8988T (cell line): ENCODE data around the gene TSPAN9.

ENCODE experiments used
- DNase-seq: peaks from one replicate; pipeline ENCODE4 v3.0.0; 2011

Gene TSPAN9

GRCh38 chr12:3128498-3129293 is 51.5 kb downstream of the TSPAN9 start:
- no peak for DNase-seq

GRCh38 chr12:3129301-3130056 is 52.3 kb downstream of the TSPAN9 start:
- no peak for DNase-seq

GRCh38 chr12:3130057-3130830 is 53.1 kb downstream of the TSPAN9 start:
- DNase-seq: no peak

GRCh38 chr12:3131129-3131528 is 54.0 kb downstream of the TSPAN9 start:
- DNase-seq: no peak

- DNase-seq: no peak
Observed at GRCh38 chr12:3132636-3133404, 55.6 kb downstream of the TSPAN9 start.

GRCh38 chr12:3133405-3133783 is 56.2 kb downstream of the TSPAN9 start:
- DNase-seq: no peak

GRCh38 chr12:3134126-3134525 is 56.9 kb downstream of the TSPAN9 start:
- no peak for DNase-seq

GRCh38 chr12:3134526-3135135 is 57.5 kb downstream of the TSPAN9 start:
- no peak for DNase-seq

GRCh38 chr12:3135522-3136461 is 58.6 kb downstream of the TSPAN9 start:
- DNase-seq: peak; percentile 63

- no peak for DNase-seq
Observed at GRCh38 chr12:3136641-3137267, 59.6 kb downstream of the TSPAN9 start.

GRCh38 chr12:3137268-3137781 is 60.1 kb downstream of the TSPAN9 start:
- no peak for DNase-seq

GRCh38 chr12:3137814-3138445 is 60.8 kb downstream of the TSPAN9 start:
- no peak for DNase-seq

GRCh38 chr12:3138941-3139511 is 61.8 kb downstream of the TSPAN9 start:
- no peak for DNase-seq

GRCh38 chr12:3139760-3140159 is 62.6 kb downstream of the TSPAN9 start:
- DNase-seq: no peak

- no peak for DNase-seq
Observed at GRCh38 chr12:3140284-3140683, 63.1 kb downstream of the TSPAN9 start.

- no peak for DNase-seq
Observed at GRCh38 chr12:3141339-3142321, 64.5 kb downstream of the TSPAN9 start.

GRCh38 chr12:3142386-3142785 is 65.2 kb downstream of the TSPAN9 start:
- no peak for DNase-seq

- DNase-seq: no peak
Observed at GRCh38 chr12:3144495-3144894, 67.3 kb downstream of the TSPAN9 start.
